Activated naive CD8-positive, alpha-beta T cell treated with anti-CD3 and anti-CD28 coated beads, Interleukin-2, amount 10 ng/mL, durations not matched to agents 7 days and 5 days (primary cell): Measurements from ENCODE around the gene ATP10A. TPM values are rescaled to one million over a fixed set of nuclear protein-coding genes. Genes with fewer than 3 reads are reported as not detected.

ENCODE experiments used
- ATAC-seq: fragments of 150-1000 bp; cut with Tn5 transposase; one replicate; pipeline ENCODE4 v1.10.0; 2021; ENCODE audit warnings: low read depth, moderate library complexity
- POLR2A ChIA-PET: fragments of 350-600 bp; sonication (Branson Sonifier 250); formaldehyde crosslinking; loops from one replicate; lab custom pipeline; 2021; ENCODE audit warnings: antibody characterized with exemption; lab: Charles Lee
- DNase-seq: peaks from one replicate; pipeline ENCODE4 v3.0.0; 2021
- H3K27ac Mint-ChIP-seq: one replicate; pipeline ENCODE4 v1.8.0; 2022; ENCODE audit warnings: mild to moderate bottlenecking, mixed read lengths
- H3K27me3 Mint-ChIP-seq: one replicate; pipeline ENCODE4 v1.8.0; 2022; ENCODE audit warnings: mild to moderate bottlenecking, moderate library complexity, mixed read lengths
- H3K36me3 Mint-ChIP-seq: one replicate; pipeline ENCODE4 v1.8.0; 2021; ENCODE audit warnings: mild to moderate bottlenecking, mixed read lengths
- H3K4me1 Mint-ChIP-seq: one replicate; pipeline ENCODE4 v1.8.0; 2021; ENCODE audit warnings: mixed read lengths
- H3K4me3 Mint-ChIP-seq: one replicate; pipeline ENCODE4 v1.8.0; 2022; ENCODE audit warnings: mild to moderate bottlenecking, moderate library complexity, mixed read lengths
- H3K9me3 Mint-ChIP-seq: one replicate; pipeline ENCODE4 v1.8.0; 2021; ENCODE audit warnings: mixed read lengths
- total RNA-seq, 2 experiments: library from RNA; stranded (reverse); gene quantifications; one replicate each; pipeline ENCODE4 v1.2.3, GENCODE V29; 2021

Gene ATP10A
- total RNA-seq, 2 experiments from 2014 or later = 57.9 to 60.3 TPM

DNA sequence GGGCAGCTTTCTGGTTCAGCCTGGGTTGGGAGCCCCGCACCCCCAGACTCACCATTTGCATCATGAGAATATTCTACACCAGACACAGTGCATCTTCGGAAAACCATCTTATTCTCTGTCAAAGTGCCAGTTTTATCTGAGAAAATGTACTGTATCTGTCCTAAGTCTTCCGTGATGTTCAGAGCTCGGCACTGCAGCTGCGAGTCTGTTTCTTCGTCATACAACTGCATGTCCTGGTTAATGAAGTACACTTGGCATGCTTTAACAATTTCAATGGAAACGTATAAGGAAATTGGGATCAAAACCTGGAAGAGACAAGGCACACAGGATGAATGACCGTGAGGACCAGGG lies 141.5 kb downstream of the ATP10A start:
- POLR2A ChIA-PET = no interaction called here
- no peaks in the 10 kb centered on the region for H3K4me1 Mint-ChIP-seq
- ATAC-seq (no peak), DNase-seq (no peak)
- H3K4me3 Mint-ChIP-seq = no peak overlapping the region
- H3K9me3 Mint-ChIP-seq = no peaks in the 10 kb centered on the region
- peaks cover 15% of the 10 kb centered on the region for H3K36me3 Mint-ChIP-seq
- H3K27me3 Mint-ChIP-seq = no peaks in the 10 kb centered on the region
- no peak overlapping the region for H3K27ac Mint-ChIP-seq

DNA sequence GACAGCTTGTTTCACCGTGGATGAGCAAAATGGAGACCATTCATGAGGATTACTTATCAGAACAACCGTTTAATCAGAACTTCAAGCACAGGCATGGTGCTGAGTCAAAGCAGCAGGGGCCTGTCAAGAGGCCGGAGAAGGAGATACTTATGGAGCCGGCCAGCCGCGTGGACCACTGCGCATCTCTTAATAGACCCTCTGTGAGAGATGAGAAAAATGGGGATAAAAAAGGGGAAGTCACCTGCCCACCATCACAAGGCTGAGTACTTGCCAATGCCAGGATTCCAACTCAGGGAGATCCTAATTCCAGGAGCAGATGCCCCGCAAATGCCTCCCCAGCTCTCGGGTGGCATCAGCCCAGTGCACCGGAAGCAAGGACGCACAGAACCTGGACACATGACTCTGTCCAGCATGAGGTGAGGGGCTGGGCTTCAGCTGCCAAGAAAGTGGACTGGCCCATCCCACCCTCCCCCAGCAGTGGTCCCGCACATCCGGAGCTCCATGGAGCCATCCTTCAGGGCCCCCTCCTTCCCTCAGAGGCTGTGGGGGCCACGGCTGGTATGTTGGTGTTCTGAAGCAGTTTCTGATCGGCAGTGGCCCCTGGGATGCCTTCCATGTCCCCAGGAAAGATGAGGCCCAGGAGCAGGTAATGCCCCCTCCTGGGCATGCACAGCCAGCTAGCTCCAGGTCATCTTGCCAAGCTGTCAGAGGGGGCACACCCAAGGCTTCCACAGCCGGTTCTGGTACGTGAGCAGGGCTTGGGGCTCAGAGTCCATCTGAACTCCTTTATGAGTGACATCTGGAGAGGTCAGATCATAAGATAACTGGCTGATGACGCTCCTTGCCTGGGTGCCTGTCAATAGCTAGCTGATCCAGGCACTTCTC lies 143.8 kb downstream of the ATP10A start:
- Mint-ChIP-seq H3K27ac (no peak overlapping the region), H3K36me3 (peaks cover 14% of the 10 kb centered on the region), H3K27me3 (no peaks in the 10 kb centered on the region), H3K4me3 (no peak overlapping the region), H3K4me1 (no peaks in the 10 kb centered on the region), H3K9me3 (no peaks in the 10 kb centered on the region)
- POLR2A ChIA-PET = no interaction called here
- ATAC-seq = no peak
- no peak for DNase-seq

DNA sequence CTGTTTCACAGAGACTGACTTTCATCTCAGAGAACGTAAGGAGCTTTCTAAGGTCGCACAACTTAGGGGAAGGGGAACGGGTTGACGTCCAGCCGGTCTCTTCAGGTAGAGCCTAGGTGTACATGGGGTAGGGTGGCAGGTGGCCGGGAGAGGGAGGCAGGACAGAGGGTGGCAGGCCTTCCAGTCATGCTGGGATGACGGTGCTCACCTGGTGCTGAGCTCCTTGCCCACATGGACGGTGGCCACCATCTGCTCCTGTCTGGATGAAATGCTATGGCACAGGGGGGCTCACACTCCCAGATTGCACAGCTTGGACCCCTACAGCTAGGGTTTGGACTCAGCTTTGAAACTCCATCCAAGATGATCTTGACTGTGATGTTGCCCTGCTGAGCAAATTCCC lies 144.5 kb downstream of the ATP10A start:
- Mint-ChIP-seq H3K9me3 (no peaks in the 10 kb centered on the region), H3K27ac (no peak overlapping the region), H3K36me3 (peaks cover 14% of the 10 kb centered on the region), H3K27me3 (no peaks in the 10 kb centered on the region), H3K4me3 (no peak overlapping the region), H3K4me1 (no peaks in the 10 kb centered on the region)
- ATAC-seq (no peak), DNase-seq (no peak)
- POLR2A ChIA-PET = no interaction called here

DNA sequence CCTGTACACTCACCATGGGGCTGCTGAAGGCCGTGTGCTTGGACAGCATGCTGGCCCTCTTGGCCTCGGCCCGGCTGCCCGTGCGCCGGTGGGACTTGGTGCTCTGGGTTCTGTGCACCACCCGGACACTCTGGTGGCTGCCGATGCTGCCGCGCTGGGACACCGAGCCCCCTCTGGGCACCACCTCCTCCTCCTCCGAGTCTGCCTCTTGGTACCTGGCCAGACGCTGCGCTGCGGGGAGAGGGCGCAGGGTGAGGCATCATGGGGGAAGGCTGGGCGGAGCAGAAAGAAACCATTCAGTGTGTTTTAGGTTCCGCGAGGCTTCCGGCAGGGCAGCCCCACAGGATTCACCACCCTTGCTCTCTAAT lies 145.0 kb downstream of the ATP10A start:
- DNase-seq (no peak), ATAC-seq (no peak)
- H3K4me3 Mint-ChIP-seq = no peak overlapping the region
- H3K4me1 Mint-ChIP-seq = no peaks in the 10 kb centered on the region
- H3K36me3 Mint-ChIP-seq = peaks cover 14% of the 10 kb centered on the region
- H3K27ac Mint-ChIP-seq = no peak overlapping the region
- POLR2A ChIA-PET = no interaction called here
- no peaks in the 10 kb centered on the region for H3K9me3 Mint-ChIP-seq
- H3K27me3 Mint-ChIP-seq = no peaks in the 10 kb centered on the region

DNA sequence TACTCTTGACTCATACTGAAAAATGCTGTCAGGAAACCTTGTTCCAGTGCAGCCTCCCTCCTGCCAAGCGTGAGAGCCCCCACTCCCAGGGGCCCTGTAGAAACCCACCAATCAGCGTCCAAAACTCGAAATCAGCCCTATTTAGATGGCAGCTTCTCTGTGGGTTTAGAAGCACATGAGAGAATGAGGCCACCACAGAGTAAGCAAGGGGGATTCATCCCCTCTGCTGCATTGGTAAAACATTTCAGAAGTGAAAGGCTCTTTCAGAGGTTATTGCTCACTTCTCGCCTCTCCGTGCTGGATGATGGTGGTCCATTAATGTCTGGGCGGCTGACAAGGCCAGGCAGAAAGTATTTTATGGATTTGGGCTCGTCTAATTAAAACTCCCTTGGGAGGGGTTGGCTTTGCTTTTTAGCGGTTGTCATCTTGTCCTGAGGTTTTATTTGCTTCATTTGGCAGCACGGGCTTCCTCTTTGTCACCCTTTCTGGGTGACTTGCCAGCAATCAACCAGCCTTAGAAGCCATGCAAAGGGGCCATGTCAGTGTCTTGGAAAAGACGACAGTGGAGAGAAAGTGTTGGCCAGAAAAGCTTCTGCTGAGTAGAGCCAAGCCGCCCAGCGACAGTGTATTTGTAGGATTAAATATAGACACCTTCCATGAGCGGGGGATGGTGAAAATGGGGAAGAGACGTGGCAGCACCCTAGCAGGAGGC lies 145.5 kb downstream of the ATP10A start:
- DNase-seq (no peak), ATAC-seq (no peak)
- H3K27me3 Mint-ChIP-seq = no peaks in the 10 kb centered on the region
- H3K4me3 Mint-ChIP-seq = no peak overlapping the region
- H3K4me1 Mint-ChIP-seq = no peaks in the 10 kb centered on the region
- POLR2A ChIA-PET = no interaction called here
- H3K27ac Mint-ChIP-seq = peak overlapping the region; percentile 15
- peaks cover 11% of the 10 kb centered on the region for H3K36me3 Mint-ChIP-seq
- H3K9me3 Mint-ChIP-seq = no peaks in the 10 kb centered on the region

DNA sequence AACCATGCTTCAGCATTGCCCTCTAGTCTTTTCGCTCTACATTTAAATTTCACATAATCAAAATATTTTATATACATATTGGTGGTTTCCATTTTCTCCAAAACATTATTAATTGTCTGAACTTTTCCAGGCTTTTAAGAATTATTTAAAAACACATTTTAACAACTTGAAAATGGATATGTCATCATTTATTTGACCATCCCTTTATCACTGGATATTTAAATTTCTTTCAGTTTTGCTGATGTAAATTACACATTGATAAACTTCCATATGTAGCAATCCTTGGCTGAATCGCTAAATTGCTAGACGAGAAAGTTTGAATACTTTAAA lies 146.0 kb downstream of the ATP10A start:
- no peak for ATAC-seq

DNA sequence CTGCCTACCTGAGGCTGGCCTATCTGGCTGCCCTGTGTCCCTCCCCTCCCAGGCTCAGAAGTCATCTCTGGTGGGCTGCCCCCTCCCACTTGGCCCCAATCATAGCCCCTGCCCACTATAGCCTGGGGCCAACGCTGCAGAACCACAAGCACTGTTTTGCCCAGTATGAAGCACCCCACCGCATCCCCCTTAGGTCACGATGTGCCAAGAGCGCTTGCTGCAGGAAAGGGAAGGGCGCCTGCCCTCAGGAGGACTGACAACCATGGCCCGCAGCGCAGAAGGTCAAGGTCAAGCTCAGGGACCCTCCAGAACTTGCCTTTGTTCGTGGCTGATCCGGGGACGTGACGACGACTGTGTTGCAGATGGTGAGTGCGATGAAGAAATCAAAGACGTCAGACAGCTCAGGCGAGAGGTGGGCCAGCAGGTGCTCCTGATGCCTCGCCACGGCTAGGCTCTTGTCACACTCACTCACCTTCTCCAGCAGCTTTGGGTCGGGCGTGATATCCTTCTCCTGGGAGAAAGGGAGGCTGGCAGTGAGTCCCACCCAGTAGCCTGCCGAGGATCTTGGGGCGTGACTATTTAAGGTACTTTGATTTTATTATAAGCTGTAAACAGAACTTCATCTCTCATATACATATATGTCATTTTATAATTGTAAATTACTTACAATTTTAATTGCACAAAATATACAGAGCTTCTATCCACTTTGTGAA lies 146.6 kb downstream of the ATP10A start:
- POLR2A ChIA-PET = no interaction called here
- H3K27ac Mint-ChIP-seq = no peak overlapping the region
- no peaks in the 10 kb centered on the region for H3K27me3 Mint-ChIP-seq

More for the DNA sequence above, 146.0 kb downstream of the ATP10A start:
- H3K9me3 Mint-ChIP-seq = no peaks in the 10 kb centered on the region
- H3K27me3 Mint-ChIP-seq = no peaks in the 10 kb centered on the region
- no peaks in the 10 kb centered on the region for H3K4me1 Mint-ChIP-seq
- peaks cover 15% of the 10 kb centered on the region for H3K36me3 Mint-ChIP-seq
- POLR2A ChIA-PET = no interaction called here
- no peak overlapping the region for H3K4me3 Mint-ChIP-seq
- H3K27ac Mint-ChIP-seq = no peak overlapping the region
- DNase-seq = no peak

DNA sequence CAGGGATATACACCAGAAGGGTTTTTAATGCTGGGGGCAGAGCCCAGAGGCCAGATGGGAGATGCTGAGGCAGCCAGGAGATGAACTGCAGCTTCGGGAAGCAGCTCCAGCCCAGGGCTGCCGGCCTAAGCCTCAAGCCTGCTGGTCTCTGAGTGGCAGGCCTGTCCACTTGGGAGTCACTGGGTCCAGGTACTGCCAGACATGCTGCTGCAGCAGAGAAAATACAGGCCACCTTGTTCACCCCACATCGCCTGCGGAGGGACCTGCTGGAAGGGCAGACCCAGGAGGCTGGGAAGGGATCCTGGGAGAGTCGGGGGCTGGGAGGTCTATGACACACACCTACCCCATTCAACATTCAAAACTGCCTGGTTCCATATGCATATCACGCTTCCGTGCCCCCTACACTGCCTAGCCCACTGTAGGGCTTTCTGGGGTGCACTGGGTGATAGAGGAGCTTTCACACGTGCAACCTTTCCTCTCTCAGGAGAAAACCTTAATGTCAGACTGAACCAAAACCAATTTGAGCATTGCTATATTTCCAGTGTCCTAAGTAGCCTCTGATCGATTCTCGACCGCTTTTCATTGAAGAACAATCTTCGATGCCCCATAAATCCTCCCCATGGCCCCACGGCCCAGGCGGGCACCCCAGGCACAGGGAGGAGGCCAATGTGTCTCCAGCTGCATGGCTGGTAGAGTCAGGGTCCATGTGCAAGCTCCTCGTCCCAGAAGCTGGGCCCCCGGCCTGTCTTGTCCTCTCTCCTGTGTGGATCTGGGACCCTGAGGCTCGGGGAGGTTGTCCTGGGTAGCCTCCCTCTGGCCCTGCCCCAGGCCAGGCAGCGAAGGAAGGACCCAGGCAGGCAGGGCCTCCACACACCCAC lies 147.4 kb downstream of the ATP10A start:
- Mint-ChIP-seq H3K4me1 (no peaks in the 10 kb centered on the region), H3K36me3 (peaks cover 11% of the 10 kb centered on the region), H3K27ac (no peak overlapping the region), H3K4me3 (no peak overlapping the region), H3K9me3 (no peaks in the 10 kb centered on the region), H3K27me3 (no peaks in the 10 kb centered on the region)
- DNase-seq (no peak), ATAC-seq (no peak)
- POLR2A ChIA-PET = no interaction called here

More for the DNA sequence above, 146.6 kb downstream of the ATP10A start:
- H3K36me3 Mint-ChIP-seq = peaks cover 14% of the 10 kb centered on the region
- no peaks in the 10 kb centered on the region for H3K4me1 Mint-ChIP-seq
- no peak overlapping the region for H3K4me3 Mint-ChIP-seq
- DNase-seq = no peak
- no peak for ATAC-seq
- no peaks in the 10 kb centered on the region for H3K9me3 Mint-ChIP-seq

DNA sequence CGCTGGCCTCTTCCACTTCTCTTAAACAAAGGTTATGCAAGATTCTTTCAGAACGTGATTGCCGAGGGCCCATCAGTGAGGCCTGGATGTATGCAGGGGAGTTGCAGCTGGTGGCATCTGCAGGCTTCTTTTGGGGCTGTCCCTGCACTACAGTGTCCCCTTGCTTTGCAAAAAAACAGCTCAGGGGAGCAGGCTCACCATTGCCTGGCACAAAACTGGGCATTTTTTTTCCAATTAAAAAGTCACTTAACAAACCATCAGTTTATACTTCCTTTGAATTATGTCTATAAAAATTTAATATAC lies 148.6 kb downstream of the ATP10A start:
- DNase-seq = no peak
- ATAC-seq = no peak
- POLR2A ChIA-PET = no interaction called here
- H3K4me1 Mint-ChIP-seq = no peaks in the 10 kb centered on the region
- H3K36me3 Mint-ChIP-seq = peaks cover 9% of the 10 kb centered on the region
- no peak overlapping the region for H3K27ac Mint-ChIP-seq
- no peak overlapping the region for H3K4me3 Mint-ChIP-seq
- H3K9me3 Mint-ChIP-seq = no peaks in the 10 kb centered on the region
- no peaks in the 10 kb centered on the region for H3K27me3 Mint-ChIP-seq

DNA sequence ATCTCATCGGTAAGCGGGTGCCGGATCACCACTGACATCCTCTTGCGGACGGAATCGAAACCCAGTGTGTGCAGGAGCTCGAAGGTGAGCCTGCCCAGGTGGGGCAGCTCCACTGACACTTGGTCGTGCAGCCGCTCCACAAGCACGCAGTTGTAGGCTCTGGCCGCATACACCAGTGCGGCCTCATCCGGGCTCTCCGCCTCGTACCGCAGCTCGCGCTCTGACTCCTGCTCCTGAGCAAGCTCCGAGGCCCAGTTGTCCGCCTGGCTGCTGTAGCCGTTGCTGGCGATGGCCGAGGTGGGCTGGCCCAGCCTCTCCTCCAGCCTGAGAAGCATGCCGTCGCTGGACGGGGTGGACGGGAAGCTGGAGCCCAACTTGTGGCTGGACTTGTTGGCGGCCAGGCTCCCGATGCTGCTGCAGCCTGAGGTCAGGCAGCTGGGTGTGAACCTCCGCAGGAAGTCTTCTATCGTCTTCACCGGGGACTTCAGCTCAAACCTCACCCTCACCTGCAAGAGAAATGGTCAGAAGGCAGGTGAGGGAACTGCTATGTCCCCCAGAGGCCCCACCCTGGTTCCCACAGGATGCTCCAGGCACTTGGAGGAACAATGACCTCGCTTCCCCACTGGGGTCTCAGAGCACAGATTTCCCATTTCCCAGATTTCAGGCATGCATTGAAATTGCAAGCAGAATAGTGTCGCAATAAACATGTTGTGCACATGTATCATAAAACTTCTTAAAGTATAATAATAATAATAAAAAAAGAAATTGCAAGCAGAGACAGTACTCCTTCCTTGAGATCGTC lies 149.2 kb downstream of the ATP10A start:
- DNase-seq (no peak), ATAC-seq (no peak)
- Mint-ChIP-seq H3K36me3 (peaks cover 9% of the 10 kb centered on the region), H3K27ac (no peak overlapping the region), H3K27me3 (no peaks in the 10 kb centered on the region), H3K9me3 (no peaks in the 10 kb centered on the region), H3K4me1 (no peaks in the 10 kb centered on the region), H3K4me3 (no peak overlapping the region)
- POLR2A ChIA-PET = no interaction called here

DNA sequence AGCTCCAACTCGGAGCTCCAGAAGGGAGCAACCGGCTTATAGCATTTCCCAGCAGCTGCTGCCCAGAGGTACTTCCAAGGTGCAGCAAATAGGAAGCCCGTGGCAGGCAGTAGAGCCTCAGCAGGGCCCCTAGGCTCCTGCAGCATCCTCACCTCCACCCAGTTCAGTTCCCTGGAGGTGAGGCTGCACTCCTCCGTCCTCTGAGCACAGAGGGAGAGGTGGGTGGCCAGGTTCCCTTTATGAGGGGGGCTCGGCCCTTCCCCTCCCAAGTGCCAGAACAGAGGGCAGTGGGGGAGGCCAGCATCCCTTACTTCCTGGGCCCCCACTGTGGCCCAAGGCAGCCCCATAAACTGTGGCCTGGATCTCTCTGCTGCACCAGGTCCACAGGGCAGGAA lies 150.2 kb downstream of the ATP10A start:
- H3K36me3 Mint-ChIP-seq = peaks cover 9% of the 10 kb centered on the region
- H3K27me3 Mint-ChIP-seq = no peaks in the 10 kb centered on the region
- ATAC-seq = no peak
- no peak overlapping the region for H3K4me3 Mint-ChIP-seq
- H3K4me1 Mint-ChIP-seq = no peaks in the 10 kb centered on the region
- no peak for DNase-seq
- H3K27ac Mint-ChIP-seq = no peak overlapping the region
- H3K9me3 Mint-ChIP-seq = no peaks in the 10 kb centered on the region
- POLR2A ChIA-PET = no interaction called here

DNA sequence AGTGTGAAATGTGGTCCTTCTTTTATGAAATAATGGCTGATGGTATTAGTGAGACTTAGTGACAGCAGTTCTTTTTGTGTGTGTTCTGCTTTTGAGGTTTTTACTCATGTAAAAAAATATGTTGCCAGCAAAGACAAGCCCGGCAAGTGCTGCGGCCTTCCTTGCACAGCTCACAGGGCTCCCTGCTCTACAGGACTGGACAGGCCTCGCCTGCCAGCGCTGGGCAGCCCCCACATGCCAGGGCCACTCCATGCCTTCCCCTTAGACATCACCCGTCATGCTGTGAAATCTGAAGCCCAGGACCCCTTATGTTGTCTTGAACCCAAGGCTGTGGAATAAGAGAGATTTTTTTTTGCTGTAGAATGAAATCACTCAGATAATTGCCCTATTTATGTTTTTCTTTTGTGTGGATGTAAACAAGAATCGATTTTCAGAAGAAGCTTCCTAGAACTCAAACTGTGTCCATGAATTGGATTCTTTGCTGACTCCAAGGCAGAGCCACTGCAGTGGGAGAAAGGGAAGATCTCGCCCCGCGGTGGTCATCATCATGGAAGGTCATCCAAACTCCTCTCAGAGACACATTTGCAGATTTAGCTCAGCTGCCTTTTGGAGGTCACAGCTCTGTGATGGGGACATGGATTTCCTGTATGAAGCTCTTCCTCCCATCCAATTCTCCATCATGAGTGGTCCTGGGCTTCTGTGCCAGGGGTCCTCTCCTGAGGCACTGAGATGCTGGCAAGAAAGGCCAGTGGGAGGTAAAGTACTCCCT lies 150.8 kb downstream of the ATP10A start:
- ATAC-seq = no peak
- Mint-ChIP-seq H3K9me3 (no peaks in the 10 kb centered on the region), H3K27ac (no peak overlapping the region), H3K4me1 (no peaks in the 10 kb centered on the region), H3K36me3 (peaks cover 9% of the 10 kb centered on the region), H3K27me3 (no peaks in the 10 kb centered on the region), H3K4me3 (no peak overlapping the region)
- no peak for DNase-seq
- POLR2A ChIA-PET = no interaction called here
